ENCODE data around the gene ABL2. TPM values are rescaled to one million over a fixed set of nuclear protein-coding genes. Genes with fewer than 3 reads are reported as not detected.

ABL2 gene
- total and polyA plus RNA-seq, 2 donors (not counting 1 experiment from before 2014, with no cell fraction given) = 2.6 to 20.0 TPM

- H3K36me3 ChIP-seq (replicated peaks in 1 of 2; ENCODE audit: control extremely low read depth in 1 of 2, control insufficient read depth in 1 of 2, extremely low read depth in 1 of 2, insufficient read depth in 2 of 2, low read length in 1 of 2) = peaks cover 1 to 4% of the 10 kb centered on the region in 2 experiments
- TF ChIP-seq EZH2 (IDR thresholded peaks at IDR 0.05; ENCODE audit: borderline replicate concordance, insufficient read depth, low read depth, low read length, poor library complexity, severe bottlenecking) = no peak
- TF ChIP-seq, protein P1, sequence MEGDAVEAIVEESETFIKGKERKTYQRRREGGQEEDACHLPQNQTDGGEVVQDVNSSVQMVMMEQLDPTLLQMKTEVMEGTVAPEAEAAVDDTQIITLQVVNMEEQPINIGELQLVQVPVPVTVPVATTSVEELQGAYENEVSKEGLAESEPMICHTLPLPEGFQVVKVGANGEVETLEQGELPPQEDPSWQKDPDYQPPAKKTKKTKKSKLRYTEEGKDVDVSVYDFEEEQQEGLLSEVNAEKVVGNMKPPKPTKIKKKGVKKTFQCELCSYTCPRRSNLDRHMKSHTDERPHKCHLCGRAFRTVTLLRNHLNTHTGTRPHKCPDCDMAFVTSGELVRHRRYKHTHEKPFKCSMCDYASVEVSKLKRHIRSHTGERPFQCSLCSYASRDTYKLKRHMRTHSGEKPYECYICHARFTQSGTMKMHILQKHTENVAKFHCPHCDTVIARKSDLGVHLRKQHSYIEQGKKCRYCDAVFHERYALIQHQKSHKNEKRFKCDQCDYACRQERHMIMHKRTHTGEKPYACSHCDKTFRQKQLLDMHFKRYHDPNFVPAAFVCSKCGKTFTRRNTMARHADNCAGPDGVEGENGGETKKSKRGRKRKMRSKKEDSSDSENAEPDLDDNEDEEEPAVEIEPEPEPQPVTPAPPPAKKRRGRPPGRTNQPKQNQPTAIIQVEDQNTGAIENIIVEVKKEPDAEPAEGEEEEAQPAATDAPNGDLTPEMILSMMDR (IDR thresholded peaks at IDR 0.05) = no peak
- H3K4me1 Mint-ChIP-seq = peaks cover 21% of the 10 kb centered on the region
- H3K4me2 ChIP-seq (replicated peaks; ENCODE audit: low read depth, low read length, poor library complexity, severe bottlenecking) = no peak overlapping the region
- no peaks in the 10 kb centered on the region for H3K9me3 Mint-ChIP-seq (ENCODE audit: insufficient read depth)
- no peaks in the 10 kb centered on the region for H4K20me1 ChIP-seq (ENCODE audit: control insufficient read depth, insufficient read depth, low read length, poor library complexity, severe bottlenecking)
- H3K27ac Mint-ChIP-seq = no peak overlapping the region
- no peak overlapping the region for H3K4me3 ChIP-seq (ENCODE audit: control extremely low read depth in 1 of 5, extremely low read depth in 1 of 5, insufficient read depth in 1 of 5, low read depth in 2 of 5, low read length in 4 of 5)
- no peak for ATAC-seq (ENCODE audit: low read depth)
- peaks cover 4% of the 10 kb centered on the region for H3K79me2 ChIP-seq (ENCODE audit: control insufficient read depth, insufficient read depth, low read length)
- H3K4me1 ChIP-seq (ENCODE audit: control insufficient read depth in 2 of 2, insufficient read depth in 2 of 2, low read length in 2 of 2) = peaks cover 12 to 13% of the 10 kb centered on the region in 2 donors
- no peak overlapping the region for H2AFZ ChIP-seq (ENCODE audit: insufficient read depth, low read depth, low read length, poor library complexity, severe bottlenecking)
- H3K27me3 Mint-ChIP-seq = no peaks in the 10 kb centered on the region
- no peaks in the 10 kb centered on the region for H3K27me3 ChIP-seq (replicated peaks in 1 of 4; ENCODE audit: control extremely low read depth in 1 of 4, control insufficient read depth in 3 of 4, insufficient read depth in 4 of 4, low read length in 3 of 4)
- no peak overlapping the region for H3K9ac ChIP-seq (ENCODE audit: low read length)
- no peaks in the 10 kb centered on the region for H3K9me3 ChIP-seq (ENCODE audit: control extremely low read depth in 1 of 3, control insufficient read depth in 2 of 3, insufficient read depth in 1 of 3, low read length in 2 of 3)
- no peak overlapping the region for H3K4me3 Mint-ChIP-seq
- ChIA-PET CTCF (interaction anchor here (1.2 to 1.9 kb wide), 4 partner anchors 10 to 49 kb away, joined by 3 to 4 read pairs (median 4); no protein-coding TSS in a partner anchor), POLR2A (interaction anchor here (0.6 kb wide), 1 partner anchor 43 kb away, joined by 3 read pairs; no protein-coding TSS in a partner anchor)
- intact Hi-C loops (cut with micrococcal nuclease) = loop anchor here (10.0 kb wide), 1 partner anchor 97 kb away; the partner anchor contains the start of gene ABL2
- no peak overlapping the region for H3K27ac ChIP-seq (ENCODE audit: low read length in 2 of 2)
- DNase-seq = no peak
- 100% methylated on average over 1 of the region's 5 CpGs for WGBS (ENCODE audit: insufficient coverage)
These were observed 102.1 kb downstream of the ABL2 start for GRCh38 chr1:179127163-179127895.

Data from B cell (primary cell).